Central memory CD8-positive, alpha-beta T cell (primary cell): ENCODE measurements around the gene NRXN2.

Experiments used
- ATAC-seq: fragments of 150-1000 bp; cut with Tn5 transposase; replicated peaks from 2 replicates; pipeline ENCODE4 v1.10.0; 2022; ENCODE audit warnings: mild to moderate bottlenecking, moderate FRiP score, moderate number of reproducible peaks; ENCODE audit not compliant: poor library complexity, severe bottlenecking; ENCODE audit errors: extremely low read depth
- DNase-seq, 2 donors: peaks; one replicate each; pipeline ENCODE4 v3.0.0; 2021; ENCODE audit warnings: low spot score in 2 of 2
- H3K27ac Mint-ChIP-seq: one replicate; pipeline ENCODE4 v1.8.0; 2022; ENCODE audit warnings: low read depth, mild to moderate bottlenecking, moderate library complexity, mixed read lengths
- H3K27me3 Mint-ChIP-seq: one replicate; pipeline ENCODE4 v1.8.0; 2022; ENCODE audit warnings: mixed read lengths
- H3K36me3 Mint-ChIP-seq: one replicate; pipeline ENCODE4 v1.8.0; 2022; ENCODE audit warnings: mild to moderate bottlenecking, moderate library complexity, mixed read lengths; ENCODE audit not compliant: insufficient read depth
- H3K4me1 Mint-ChIP-seq: one replicate; pipeline ENCODE4 v1.8.0; 2022; ENCODE audit warnings: mixed read lengths
- H3K4me3 Mint-ChIP-seq: one replicate; pipeline ENCODE4 v1.8.0; 2022; ENCODE audit warnings: mild to moderate bottlenecking, moderate library complexity, mixed read lengths
- H3K9me3 Mint-ChIP-seq: one replicate; pipeline ENCODE4 v1.8.0; 2022; ENCODE audit warnings: mixed read lengths

The NRXN2 gene

GRCh38 chr11:64620381-64620971 lies 102.5 kb downstream of the NRXN2 start:
- DNase-seq, result no peak
- H3K4me3 Mint-ChIP-seq, result no peak overlapping the region
- no peaks in the 10 kb centered on the region for H3K9me3 Mint-ChIP-seq
- peaks cover 6% of the 10 kb centered on the region for H3K4me1 Mint-ChIP-seq
- H3K36me3 Mint-ChIP-seq, result no peaks in the 10 kb centered on the region
- H3K27ac Mint-ChIP-seq, result peak overlapping the region; percentile 43
- no peaks in the 10 kb centered on the region for H3K27me3 Mint-ChIP-seq
- no peak for ATAC-seq

GRCh38 chr11:64619811-64620380 lies 103.1 kb downstream of the NRXN2 start:
- Mint-ChIP-seq H3K36me3 (no peaks in the 10 kb centered on the region), H3K4me3 (no peak overlapping the region), H3K27ac (no peak overlapping the region), H3K9me3 (no peaks in the 10 kb centered on the region), H3K27me3 (no peaks in the 10 kb centered on the region), H3K4me1 (peaks cover 6% of the 10 kb centered on the region)
- DNase-seq, result no peak
- ATAC-seq, result no peak

GRCh38 chr11:64619196-64619595 lies 103.8 kb downstream of the NRXN2 start:
- no peak for ATAC-seq
- no peaks in the 10 kb centered on the region for H3K9me3 Mint-ChIP-seq
- DNase-seq, result no peak
- no peaks in the 10 kb centered on the region for H3K36me3 Mint-ChIP-seq
- no peak overlapping the region for H3K4me3 Mint-ChIP-seq
- H3K27ac Mint-ChIP-seq, result no peak overlapping the region
- H3K27me3 Mint-ChIP-seq, result no peaks in the 10 kb centered on the region
- H3K4me1 Mint-ChIP-seq, result peaks cover 6% of the 10 kb centered on the region

GRCh38 chr11:64616817-64617216 lies 106.2 kb downstream of the NRXN2 start:
- no peaks in the 10 kb centered on the region for H3K36me3 Mint-ChIP-seq
- ATAC-seq (no peak), DNase-seq (no peak)
- no peaks in the 10 kb centered on the region for H3K27me3 Mint-ChIP-seq
- H3K27ac Mint-ChIP-seq, result no peak overlapping the region
- H3K4me1 Mint-ChIP-seq, result peaks cover 8% of the 10 kb centered on the region
- no peaks in the 10 kb centered on the region for H3K9me3 Mint-ChIP-seq
- no peak overlapping the region for H3K4me3 Mint-ChIP-seq

GRCh38 chr11:64614917-64615316 lies 108.1 kb downstream of the NRXN2 start:
- peaks cover 6% of the 10 kb centered on the region for H3K4me1 Mint-ChIP-seq
- no peak for ATAC-seq
- H3K9me3 Mint-ChIP-seq, result no peaks in the 10 kb centered on the region
- no peaks in the 10 kb centered on the region for H3K36me3 Mint-ChIP-seq
- H3K27me3 Mint-ChIP-seq, result no peaks in the 10 kb centered on the region
- no peak overlapping the region for H3K27ac Mint-ChIP-seq
- no peak for DNase-seq
- no peak overlapping the region for H3K4me3 Mint-ChIP-seq

- Mint-ChIP-seq H3K9me3 (no peaks in the 10 kb centered on the region), H3K27ac (no peak overlapping the region), H3K36me3 (no peaks in the 10 kb centered on the region), H3K4me3 (no peak overlapping the region), H3K4me1 (peaks cover 6% of the 10 kb centered on the region), H3K27me3 (no peaks in the 10 kb centered on the region)
- DNase-seq (no peak), ATAC-seq (no peak)
Observed at GRCh38 chr11:64613648-64614047, 109.3 kb downstream of the NRXN2 start.

GRCh38 chr11:64611869-64612646 lies 110.9 kb downstream of the NRXN2 start:
- Mint-ChIP-seq H3K4me3 (no peak overlapping the region), H3K4me1 (peaks cover 6% of the 10 kb centered on the region), H3K27me3 (no peaks in the 10 kb centered on the region), H3K9me3 (no peaks in the 10 kb centered on the region), H3K36me3 (no peaks in the 10 kb centered on the region), H3K27ac (peak overlapping the region; percentile 24)
- ATAC-seq (no peak), DNase-seq (no peak)

GRCh38 chr11:64611176-64611575 lies 111.8 kb downstream of the NRXN2 start:
- ATAC-seq (no peak), DNase-seq (no peak)
- Mint-ChIP-seq H3K27me3 (no peaks in the 10 kb centered on the region), H3K4me1 (peaks cover 6% of the 10 kb centered on the region), H3K4me3 (no peak overlapping the region), H3K36me3 (no peaks in the 10 kb centered on the region), H3K9me3 (no peaks in the 10 kb centered on the region), H3K27ac (no peak overlapping the region)

GRCh38 chr11:64610596-64610995 lies 112.4 kb downstream of the NRXN2 start:
- DNase-seq (no peak), ATAC-seq (no peak)
- H3K4me1 Mint-ChIP-seq, result peaks cover 6% of the 10 kb centered on the region
- no peaks in the 10 kb centered on the region for H3K9me3 Mint-ChIP-seq
- H3K4me3 Mint-ChIP-seq, result no peak overlapping the region
- H3K27ac Mint-ChIP-seq, result no peak overlapping the region
- no peaks in the 10 kb centered on the region for H3K36me3 Mint-ChIP-seq
- peaks cover 1% of the 10 kb centered on the region for H3K27me3 Mint-ChIP-seq

- no peak for DNase-seq
- ATAC-seq, result no peak
- H3K36me3 Mint-ChIP-seq, result no peaks in the 10 kb centered on the region
- H3K4me1 Mint-ChIP-seq, result peaks cover 6% of the 10 kb centered on the region
- no peaks in the 10 kb centered on the region for H3K9me3 Mint-ChIP-seq
- H3K27ac Mint-ChIP-seq, result no peak overlapping the region
- H3K27me3 Mint-ChIP-seq, result peaks cover 12% of the 10 kb centered on the region
- no peak overlapping the region for H3K4me3 Mint-ChIP-seq
Observed at GRCh38 chr11:64609436-64610047, 113.5 kb downstream of the NRXN2 start.

GRCh38 chr11:64608636-64609035 lies 114.4 kb downstream of the NRXN2 start:
- H3K27ac Mint-ChIP-seq, result no peak overlapping the region

GRCh38 chr11:64608046-64608445 lies 115.0 kb downstream of the NRXN2 start:
- no peak for DNase-seq
- Mint-ChIP-seq H3K27me3 (peaks cover 25% of the 10 kb centered on the region), H3K36me3 (no peaks in the 10 kb centered on the region), H3K4me1 (peaks cover 6% of the 10 kb centered on the region), H3K4me3 (no peak overlapping the region), H3K9me3 (no peaks in the 10 kb centered on the region), H3K27ac (no peak overlapping the region)
- ATAC-seq, result no peak

More at GRCh38 chr11:64608636-64609035, 114.4 kb downstream of the NRXN2 start:
- peaks cover 6% of the 10 kb centered on the region for H3K4me1 Mint-ChIP-seq
- no peaks in the 10 kb centered on the region for H3K9me3 Mint-ChIP-seq
- DNase-seq (no peak), ATAC-seq (no peak)
- H3K36me3 Mint-ChIP-seq, result no peaks in the 10 kb centered on the region
- H3K27me3 Mint-ChIP-seq, result peaks cover 19% of the 10 kb centered on the region
- no peak overlapping the region for H3K4me3 Mint-ChIP-seq
